Measurements from ENCODE around the gene ZDHHC5. TPM values are rescaled to one million over a fixed set of nuclear protein-coding genes. Genes with fewer than 3 reads are reported as not detected.

The ZDHHC5 gene
- total RNA-seq, 1 experiment from 2014 or later = 72.2 TPM

GRCh38 chr11:57639321-57640067, 28.4 kb upstream of the ZDHHC5 start:
- POLR2A ChIA-PET = no interaction called here
- H3K4me1 Mint-ChIP-seq (ENCODE audit: low read depth, unreplicated experiment) = peaks cover 7% of the 10 kb centered on the region
- no peaks in the 10 kb centered on the region for H3K9me3 Mint-ChIP-seq (ENCODE audit: unreplicated experiment)
- TF ChIP-seq, protein P1, sequence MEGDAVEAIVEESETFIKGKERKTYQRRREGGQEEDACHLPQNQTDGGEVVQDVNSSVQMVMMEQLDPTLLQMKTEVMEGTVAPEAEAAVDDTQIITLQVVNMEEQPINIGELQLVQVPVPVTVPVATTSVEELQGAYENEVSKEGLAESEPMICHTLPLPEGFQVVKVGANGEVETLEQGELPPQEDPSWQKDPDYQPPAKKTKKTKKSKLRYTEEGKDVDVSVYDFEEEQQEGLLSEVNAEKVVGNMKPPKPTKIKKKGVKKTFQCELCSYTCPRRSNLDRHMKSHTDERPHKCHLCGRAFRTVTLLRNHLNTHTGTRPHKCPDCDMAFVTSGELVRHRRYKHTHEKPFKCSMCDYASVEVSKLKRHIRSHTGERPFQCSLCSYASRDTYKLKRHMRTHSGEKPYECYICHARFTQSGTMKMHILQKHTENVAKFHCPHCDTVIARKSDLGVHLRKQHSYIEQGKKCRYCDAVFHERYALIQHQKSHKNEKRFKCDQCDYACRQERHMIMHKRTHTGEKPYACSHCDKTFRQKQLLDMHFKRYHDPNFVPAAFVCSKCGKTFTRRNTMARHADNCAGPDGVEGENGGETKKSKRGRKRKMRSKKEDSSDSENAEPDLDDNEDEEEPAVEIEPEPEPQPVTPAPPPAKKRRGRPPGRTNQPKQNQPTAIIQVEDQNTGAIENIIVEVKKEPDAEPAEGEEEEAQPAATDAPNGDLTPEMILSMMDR (IDR thresholded peaks at IDR 0.05; ENCODE audit: insufficient read depth in 1 of 2, low read depth in 1 of 2, low read length in 1 of 2, severe bottlenecking in 1 of 2, unreplicated experiment in 1 of 2) = peak in 1 of 2 experiments; percentile 13
- peaks cover 7% of the 10 kb centered on the region for H3K36me3 Mint-ChIP-seq (ENCODE audit: insufficient read depth, unreplicated experiment)
- intact Hi-C loops (cut with micrococcal nuclease; ENCODE audit: unreplicated experiment) = loop anchor here (5.0 kb wide), 1 partner anchor 162 kb away; no protein-coding TSS in a partner anchor
- H3K27me3 ChIP-seq (replicated peaks; ENCODE audit: control insufficient read depth, insufficient read depth, low read length) = no peaks in the 10 kb centered on the region
- peak; percentile 51 to 70 for DNase-seq
- CTCF ChIA-PET = interaction anchor here (0.6 to 3.4 kb wide), 5 partner anchors 54 to 294 kb away, joined by 3 to 82 read pairs (median 4); partner anchors contain the start of gene UBE2L6
- no peak overlapping the region for H3K4me3 ChIP-seq (ENCODE audit: low read depth, low read length)
- no peaks in the 10 kb centered on the region for H3K9me3 ChIP-seq
- H3K36me3 ChIP-seq (ENCODE audit: control insufficient read depth, insufficient read depth, low read length) = no peaks in the 10 kb centered on the region
- no peaks in the 10 kb centered on the region for H3K27me3 Mint-ChIP-seq (ENCODE audit: insufficient read depth, unreplicated experiment)
- peak overlapping the region; percentile 73 for H3K4me3 Mint-ChIP-seq (ENCODE audit: unreplicated experiment)
- peak overlapping the region; percentile 71 for H3K27ac Mint-ChIP-seq (ENCODE audit: unreplicated experiment)
- H3K4me1 ChIP-seq = peaks cover 25% of the 10 kb centered on the region
- no TSS peak for BruUV-seq (replicated peaks)

GRCh38 chr11:57640068-57640800, 27.7 kb upstream of the ZDHHC5 start:
- Mint-ChIP-seq H3K27ac (ENCODE audit: unreplicated experiment) (peak overlapping the region; percentile 39), H3K9me3 (ENCODE audit: unreplicated experiment) (no peaks in the 10 kb centered on the region), H3K4me3 (ENCODE audit: unreplicated experiment) (peak overlapping the region; percentile 73), H3K4me1 (ENCODE audit: low read depth, unreplicated experiment) (peaks cover 7% of the 10 kb centered on the region), H3K36me3 (ENCODE audit: insufficient read depth, unreplicated experiment) (peaks cover 7% of the 10 kb centered on the region), H3K27me3 (ENCODE audit: insufficient read depth, unreplicated experiment) (no peaks in the 10 kb centered on the region)
- intact Hi-C loops (cut with micrococcal nuclease; ENCODE audit: unreplicated experiment) = loop anchor here (5.0 kb wide), 1 partner anchor 163 kb away; no protein-coding TSS in a partner anchor
- no peak for DNase-seq
- TF ChIP-seq, protein P1 (IDR thresholded peaks at IDR 0.05; ENCODE audit: insufficient read depth in 1 of 2, low read depth in 1 of 2, low read length in 1 of 2, severe bottlenecking in 1 of 2, unreplicated experiment in 1 of 2) = no peak
- peaks cover 27% of the 10 kb centered on the region for H3K4me1 ChIP-seq
- ChIA-PET CTCF (interaction anchor here (0.6 to 3.4 kb wide), 22 partner anchors 8 to 295 kb away, joined by 3 to 82 read pairs (median 6); partner anchors contain the start of genes SERPING1, SLC43A1, TIMM10 and UBE2L6), POLR2A (no interaction called here)
- H3K9me3 ChIP-seq = no peaks in the 10 kb centered on the region
- no TSS peak for BruUV-seq (replicated peaks)
- H3K36me3 ChIP-seq (ENCODE audit: control insufficient read depth, insufficient read depth, low read length) = no peaks in the 10 kb centered on the region
- no peaks in the 10 kb centered on the region for H3K27me3 ChIP-seq (replicated peaks; ENCODE audit: control insufficient read depth, insufficient read depth, low read length)
- no peak overlapping the region for H3K4me3 ChIP-seq (ENCODE audit: low read depth, low read length)
